HG03066 (cell line): ENCODE data around the gene AGPAT2.

ENCODE experiments used
- ATAC-seq: cut with Tn5 transposase; IDR thresholded peaks from one replicate; pipeline ENCODE4 v1.9.1; 2021; ENCODE audit warnings: low read depth; ENCODE audit not compliant: unreplicated experiment

The AGPAT2 gene

GRCh38 chr9:136629001-136629878 lies 58.0 kb downstream of the AGPAT2 start:
- no peak for ATAC-seq

- ATAC-seq, result no peak
These were observed 59.0 kb downstream of the AGPAT2 start for GRCh38 chr9:136628268-136628667.

- ATAC-seq, result no peak
These were observed 59.6 kb downstream of the AGPAT2 start for GRCh38 chr9:136627703-136628102.

GRCh38 chr9:136626740-136627642 lies 60.3 kb downstream of the AGPAT2 start:
- ATAC-seq, result no peak

- ATAC-seq, result no peak
These were observed 61.1 kb downstream of the AGPAT2 start for GRCh38 chr9:136626066-136626725.

GRCh38 chr9:136625101-136626065 lies 61.9 kb downstream of the AGPAT2 start:
- no peak for ATAC-seq

- no peak for ATAC-seq
These were observed 62.9 kb downstream of the AGPAT2 start for GRCh38 chr9:136624184-136624951.

- no peak for ATAC-seq
These were observed 63.4 kb downstream of the AGPAT2 start for GRCh38 chr9:136623842-136624183.
